ENCODE results near the gene BANK1.

GRCh38 chr4:101983835-101984234, 193.3 kb downstream of the BANK1 start:
- TF ChIP-seq MAZ (IDR thresholded peaks at IDR 0.05; ENCODE audit: borderline replicate concordance, low read depth, low read length) (no peak), CEBPB (IDR thresholded peaks at IDR 0.05; ENCODE audit: low read depth, low read length) (no peak), CHD1 (IDR thresholded peaks at IDR 0.05; ENCODE audit: low read depth, low read length) (no peak)
